GM18951 (cell line): Measurements from ENCODE around the gene LAMA2.

Experiments used
- POLR2A ChIP-seq: IDR thresholded peaks from 4 replicates; pipeline ENCODE4 v1.6.1; 2011; ENCODE audit warnings: mild to moderate bottlenecking; ENCODE audit not compliant: insufficient read length, insufficient read depth; ENCODE audit errors: extremely low read depth
- in situ Hi-C: fragments of 300-500 bp; cut with MboI; formaldehyde crosslinking; loops from one replicate; pipeline ENCODE4 v1.12.0; 2022; ENCODE audit warnings: low sequenced_read_pairs, mixed read lengths, inconsistent platforms; ENCODE audit not compliant: unreplicated experiment

LAMA2 gene

DNA sequence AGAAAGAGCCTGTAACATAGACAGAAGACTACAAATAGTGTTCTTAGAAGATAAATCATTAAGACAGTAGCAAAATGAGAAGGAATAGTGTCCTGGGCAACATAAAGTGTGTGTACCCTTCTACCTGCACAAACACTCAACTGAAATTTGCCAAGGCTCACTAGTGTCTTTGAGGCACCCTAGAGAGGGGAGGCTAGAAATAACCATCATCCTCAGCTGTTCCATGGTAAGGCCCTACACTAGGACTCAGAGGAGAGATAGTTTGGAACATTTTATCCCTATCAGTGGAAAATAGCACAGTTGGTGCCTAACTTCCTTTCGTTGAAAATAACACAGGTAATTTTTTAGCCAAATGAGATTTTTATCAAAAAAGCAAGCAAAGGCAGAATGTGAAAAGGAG is 230.7 kb downstream of the LAMA2 start:
- in situ Hi-C loops, result no loop called here
- TF ChIP-seq POLR2A, result no peak

- in situ Hi-C loops, result no loop called here
- TF ChIP-seq POLR2A, result no peak
These were observed 231.9 kb downstream of the LAMA2 start for GRCh38 chr6:129114636-129115391.

DNA sequence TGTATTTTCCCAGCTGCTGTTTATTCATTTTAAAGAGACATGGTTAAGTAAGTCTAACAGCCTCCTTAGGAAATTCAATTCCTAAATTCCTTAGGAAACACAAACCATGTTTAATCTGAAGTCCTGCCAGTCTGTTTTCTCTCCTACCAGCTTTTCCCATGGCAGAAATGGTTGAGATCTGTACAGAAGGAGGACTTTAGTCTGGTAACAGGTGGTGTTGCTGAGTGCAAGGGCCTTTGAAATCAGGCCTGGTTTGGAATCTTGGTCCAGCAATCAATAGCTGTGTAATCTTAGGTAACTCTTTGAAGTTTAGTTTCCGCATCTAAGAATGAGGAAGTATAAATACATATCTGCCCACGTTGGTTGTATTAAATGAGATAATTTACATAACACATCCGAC is 232.5 kb downstream of the LAMA2 start:
- TF ChIP-seq POLR2A, result no peak
- in situ Hi-C loops, result no loop called here

DNA sequence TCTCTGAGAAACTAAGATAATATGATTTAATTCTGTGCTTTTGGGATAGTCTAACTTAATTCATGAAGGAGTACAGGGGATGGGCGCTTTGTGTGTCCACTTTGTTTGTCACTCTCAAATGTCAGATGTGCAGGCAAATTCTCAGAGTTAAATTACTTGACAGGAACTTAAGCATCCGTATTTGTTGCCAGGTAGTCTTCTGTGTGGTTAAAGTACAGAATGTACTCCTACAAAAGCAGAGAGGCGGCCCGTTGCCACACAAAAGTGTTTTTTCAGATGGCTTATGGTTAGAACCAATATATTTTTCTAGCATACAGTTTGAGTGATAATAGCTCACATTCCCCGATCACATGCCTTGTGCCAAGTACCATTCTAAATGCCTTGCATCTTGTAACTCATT is 234.4 kb downstream of the LAMA2 start:
- no peak for TF ChIP-seq POLR2A
- in situ Hi-C loops, result no loop called here

DNA sequence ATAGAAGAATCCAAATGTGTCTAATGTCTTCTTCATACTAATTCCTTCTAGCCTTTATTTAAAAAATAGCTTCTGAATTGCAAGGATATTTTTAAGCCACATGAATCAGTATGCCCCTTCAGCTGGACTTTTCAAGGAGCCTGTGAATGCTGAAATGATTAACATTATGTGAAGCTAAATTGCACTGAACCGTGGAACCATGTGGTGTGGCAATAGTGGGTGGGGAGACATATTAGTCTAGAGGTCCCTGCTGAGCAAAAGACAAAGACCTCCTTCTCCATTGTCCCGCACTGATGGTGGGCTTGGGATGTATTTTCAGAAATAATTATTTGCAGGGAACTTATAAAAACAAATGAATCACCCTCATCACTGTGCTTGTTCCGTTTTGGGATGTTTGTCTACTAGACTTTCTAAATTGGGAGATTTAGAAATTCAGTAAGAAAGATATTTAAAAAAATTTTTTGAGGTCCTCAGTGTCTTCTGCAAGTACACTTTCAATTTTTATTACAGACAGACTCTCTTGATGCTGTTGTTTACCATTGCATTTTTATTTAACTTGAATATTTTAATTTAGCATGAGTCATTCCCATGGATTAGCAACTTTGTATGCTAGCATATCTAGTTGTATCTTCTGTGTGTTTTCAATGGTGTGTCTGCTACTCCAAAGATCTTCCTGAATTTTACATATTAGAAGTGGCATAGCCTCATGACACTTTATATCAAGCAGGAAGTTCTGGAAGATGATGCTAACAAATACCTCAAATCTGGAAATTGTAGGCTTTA is 238.1 kb downstream of the LAMA2 start:
- TF ChIP-seq POLR2A, result no peak
- in situ Hi-C loops, result no loop called here

DNA sequence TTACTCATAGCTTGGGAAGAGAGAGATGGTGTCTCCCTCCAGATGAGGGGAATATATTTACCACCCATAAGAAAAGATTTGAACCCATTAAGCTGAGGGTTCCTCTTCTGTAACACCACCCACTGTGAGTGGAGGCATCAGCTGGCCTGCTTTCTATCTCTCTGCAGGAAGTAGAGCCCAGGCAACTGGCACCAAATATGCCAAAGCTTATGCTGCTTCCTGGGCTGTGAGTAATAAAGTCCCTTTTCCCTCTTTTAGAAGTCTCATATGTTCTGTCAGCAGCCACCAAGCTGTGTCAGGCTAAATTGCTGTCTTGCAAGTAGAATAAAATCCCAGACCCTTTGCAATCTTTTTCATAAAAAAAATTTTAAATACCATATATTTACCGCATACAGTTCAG is 241.4 kb downstream of the LAMA2 start:
- in situ Hi-C loops, result no loop called here

GRCh38 chr6:129130106-129130505 is 247.2 kb downstream of the LAMA2 start:
- TF ChIP-seq POLR2A, result no peak
- in situ Hi-C loops, result no loop called here

More for the DNA sequence above, 241.4 kb downstream of the LAMA2 start:
- no peak for TF ChIP-seq POLR2A

DNA sequence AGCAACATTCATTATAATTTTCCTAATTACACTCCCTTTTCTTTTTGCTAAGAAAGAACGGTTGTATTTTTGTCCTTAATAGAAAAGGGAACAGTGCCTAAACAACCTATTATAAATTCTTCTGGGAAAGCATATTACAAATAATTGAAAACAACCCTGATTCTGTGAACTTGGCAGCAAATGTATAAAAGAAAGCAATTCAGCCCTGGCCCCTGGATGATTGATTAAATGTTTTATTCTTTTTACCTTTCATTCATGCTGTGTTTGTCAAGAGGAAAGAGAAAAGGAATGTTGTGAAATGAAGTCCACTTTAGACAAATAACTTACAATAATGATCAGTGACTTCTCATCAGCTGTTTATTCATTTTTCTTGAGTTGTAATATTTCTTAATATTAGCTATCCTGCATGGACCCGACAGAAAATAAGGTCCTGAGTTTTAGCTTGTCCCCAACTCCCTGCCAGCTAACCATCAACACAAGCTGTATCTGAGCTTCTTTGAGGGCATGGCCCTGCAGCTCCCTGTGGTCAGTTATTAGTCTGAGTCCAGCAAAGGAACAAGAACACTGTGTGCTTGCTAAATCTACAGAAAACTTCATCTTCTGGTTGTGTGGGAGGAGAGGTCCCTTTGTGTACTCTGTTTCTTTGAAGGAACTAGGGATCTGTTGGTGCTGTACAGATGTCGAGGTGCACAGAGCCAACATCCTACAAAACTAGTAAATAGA is 248.2 kb downstream of the LAMA2 start:
- TF ChIP-seq POLR2A, result no peak
- in situ Hi-C loops, result no loop called here

GRCh38 chr6:129133770-129134192 is 250.8 kb downstream of the LAMA2 start:
- in situ Hi-C loops, result no loop called here
- TF ChIP-seq POLR2A, result no peak

DNA sequence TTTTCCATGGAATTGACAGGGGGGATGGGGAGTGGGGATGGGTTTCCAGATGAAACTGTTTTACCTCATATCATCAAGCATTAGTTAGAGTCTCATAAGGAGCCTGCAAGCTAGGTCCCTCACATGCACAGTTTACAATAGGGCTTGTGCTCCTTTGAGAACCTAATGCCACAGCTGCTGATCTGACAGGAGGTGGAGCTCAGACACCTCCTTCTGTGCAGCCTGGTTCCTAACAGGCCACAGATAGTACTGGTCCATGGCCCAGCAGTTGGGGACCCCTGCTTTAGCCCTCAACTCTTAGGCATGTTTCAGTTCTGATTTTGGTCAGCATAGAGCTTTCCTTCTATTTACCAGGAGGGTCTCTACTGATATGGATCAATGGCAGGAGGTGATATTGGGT is 251.6 kb downstream of the LAMA2 start:
- in situ Hi-C loops, result no loop called here

GRCh38 chr6:129135451-129135850 is 252.5 kb downstream of the LAMA2 start:
- TF ChIP-seq POLR2A, result no peak
- in situ Hi-C loops, result no loop called here

More for the DNA sequence above, 251.6 kb downstream of the LAMA2 start:
- no peak for TF ChIP-seq POLR2A

DNA sequence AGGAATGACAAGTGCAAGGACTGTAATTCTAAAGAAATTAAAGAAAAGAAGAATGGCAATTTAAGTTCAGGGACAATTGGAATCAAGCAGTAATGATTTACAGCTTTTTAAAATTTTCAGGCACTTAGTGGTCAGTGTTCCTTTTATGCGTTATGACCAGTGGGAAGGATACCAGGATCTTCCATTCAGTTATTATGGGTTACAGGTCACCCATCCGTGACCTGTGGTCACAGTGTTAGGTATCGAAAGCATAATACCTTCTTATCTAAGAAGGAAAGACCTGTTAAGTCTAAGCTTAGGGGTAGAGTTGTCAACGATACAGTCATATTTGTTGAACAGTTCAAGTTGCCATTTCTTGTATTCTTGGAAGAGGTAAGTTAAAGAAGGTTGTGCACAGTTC is 253.8 kb downstream of the LAMA2 start:
- no peak for TF ChIP-seq POLR2A
- in situ Hi-C loops, result no loop called here

- in situ Hi-C loops, result no loop called here
- no peak for TF ChIP-seq POLR2A
These were observed 255.9 kb downstream of the LAMA2 start for GRCh38 chr6:129138739-129139405.
